Pulmonary artery endothelial cell (primary cell): Measurements from ENCODE around the gene PADI3. TPM values are rescaled to one million over a fixed set of nuclear protein-coding genes. Genes with fewer than 3 reads are reported as not detected.

Experiments
- DNase-seq: peaks from one replicate; pipeline ENCODE4 v3.0.0-alpha.2; 2011; ENCODE audit warnings: low read depth, low spot score
- total RNA-seq: library from RNA; depleted of rRNA; stranded (reverse); fragments of >200 nt; gene quantifications from 2 replicates; pipeline ENCODE4 v1.2.3, GENCODE V29; 2014

Gene PADI3
- total RNA-seq, 1 donor from 2014 or later, result not detected

GRCh38 chr1:17272066-17272465, 23.2 kb downstream of the PADI3 start:
- no peak for DNase-seq

- no peak for DNase-seq
Measured at GRCh38 chr1:17272646-17273045, 23.7 kb downstream of the PADI3 start.

GRCh38 chr1:17273096-17273495, 24.2 kb downstream of the PADI3 start:
- no peak for DNase-seq

GRCh38 chr1:17274186-17275170, 25.6 kb downstream of the PADI3 start:
- no peak for DNase-seq

- no peak for DNase-seq
Measured at GRCh38 chr1:17276568-17276967, 27.7 kb downstream of the PADI3 start.

GRCh38 chr1:17277511-17278159, 28.7 kb downstream of the PADI3 start:
- no peak for DNase-seq

- DNase-seq, result no peak
Measured at GRCh38 chr1:17278996-17279830, 30.3 kb downstream of the PADI3 start.

GRCh38 chr1:17280436-17280835, 31.5 kb downstream of the PADI3 start:
- DNase-seq, result no peak

GRCh38 chr1:17280894-17281293, 32.0 kb downstream of the PADI3 start:
- DNase-seq, result no peak

- no peak for DNase-seq
Measured at GRCh38 chr1:17281775-17282181, 32.9 kb downstream of the PADI3 start.

GRCh38 chr1:17282836-17283235, 33.9 kb downstream of the PADI3 start:
- DNase-seq, result no peak

GRCh38 chr1:17286646-17287045, 37.7 kb downstream of the PADI3 start:
- no peak for DNase-seq

GRCh38 chr1:17287130-17287776, 38.4 kb downstream of the PADI3 start:
- DNase-seq, result no peak

GRCh38 chr1:17289721-17290120, 40.8 kb downstream of the PADI3 start:
- DNase-seq, result no peak

GRCh38 chr1:17290553-17290952, 41.7 kb downstream of the PADI3 start:
- DNase-seq, result no peak

- no peak for DNase-seq
Measured at GRCh38 chr1:17292299-17293160, 43.6 kb downstream of the PADI3 start.

- no peak for DNase-seq
Measured at GRCh38 chr1:17293681-17294425, 45.0 kb downstream of the PADI3 start.

- DNase-seq, result no peak
Measured at GRCh38 chr1:17295292-17295691, 46.4 kb downstream of the PADI3 start.

- DNase-seq, result no peak
Measured at GRCh38 chr1:17296086-17296485, 47.2 kb downstream of the PADI3 start.

GRCh38 chr1:17297991-17298390, 49.1 kb downstream of the PADI3 start:
- DNase-seq, result no peak
